K562 (cell line): Measurements from ENCODE around the gene BBS1. TPM values are rescaled to one million over a fixed set of nuclear protein-coding genes. Genes with fewer than 3 reads are reported as not detected.
A peak's percentile ranks its signal among the peaks of the same experiment; 100 is the strongest.

Experiments used
- HDAC1 ChIP-seq, 2 experiments: fragments of 450-650 bp; IDR thresholded peaks; 2 replicates each; pipeline ENCODE4 v1.6.1; 2016 to 2017; ENCODE audit warnings: inconsistent platforms in 1 of 2, mild to moderate bottlenecking in 1 of 2, moderate library complexity in 1 of 2
- ID3 ChIP-seq, 2 experiments: fragments of 250-450 bp in 1 of 2; fragments of 450-650 bp in 1 of 2; sonication (Bioruptor Pico) in 1 of 2; IDR thresholded peaks; 2 replicates each; pipeline versions ENCODE4 v1.6.1 to v1.8.0; 2016 to 2021; ENCODE audit warnings: mild to moderate bottlenecking in 2 of 2, moderate library complexity in 2 of 2, missing compliant biosample characterization in 1 of 2, missing genetic modification characterization in 1 of 2
- KAT7 ChIP-seq: sonication (generic); formaldehyde crosslinking; IDR thresholded peaks from 2 replicates; pipeline ENCODE4 v1.8.0; 2022; ENCODE audit warnings: missing genetic modification reagents, mild to moderate bottlenecking, borderline replicate concordance
- POLR2A ChIP-seq: fragments of 450-650 bp; conservative IDR thresholded peaks from 2 replicates; pipeline ENCODE4 v1.6.1; 2016
- REST ChIP-seq, 2 experiments: fragments of 450-650 bp; formaldehyde crosslinking in 1 of 2; IDR thresholded peaks; 2 replicates each; pipeline versions ENCODE4 v1.4.0 to v1.6.1; 2014 to 2020; ENCODE audit warnings: mild to moderate bottlenecking in 2 of 2, borderline replicate concordance in 1 of 2, low read depth in 1 of 2
- polyA plus RNA-seq, 8 experiments: library from polyadenylated mRNA; depleted of rRNA in 4 of 8; stranded (reverse) in 5 of 8; unstranded in 3 of 8; fragments of >200 nt; fragmentation: Nextera tagmentation in 2 of 8; fragmentation: Illumina TruSeq in 1 of 8; extraction: Ambion mirVana in 2 of 8; extraction: Trizol in 1 of 8; gene quantifications; 2 replicates each; pipeline versions ENCODE4 v1.2.1 to v1.2.3, GENCODE V29; 2011 to 2014; ENCODE audit warnings: inconsistent platforms in 1 of 8, missing spikeins in 1 of 8
- total RNA-seq, 7 experiments: library from RNA; depleted of rRNA in 6 of 7; stranded (reverse); fragments of >200 nt in 6 of 7; fragmentation: Illumina TruSeq in 2 of 7; extraction: Trizol in 2 of 7; gene quantifications; 2 replicates each; pipeline versions ENCODE4 v1.2.1 to v1.2.3, GENCODE V29; 2011 to 2021; ENCODE audit warnings: low replicate concordance in 1 of 7
- TF ChIP-seq, protein P1 (sequence below), 3 experiments: IDR thresholded peaks in 2 of 3; conservative IDR thresholded peaks in 1 of 3; 2 replicates each; pipeline ENCODE4 v1.5.1; 2011 to 2012; ENCODE audit warnings: low read length in 3 of 3, mild to moderate bottlenecking in 3 of 3, control low read depth in 2 of 3, improper control_type of control experiment in 1 of 3, inconsistent platforms in 1 of 3, low read depth in 1 of 3, mixed read lengths in 1 of 3, moderate library complexity in 1 of 3; ENCODE audit not compliant: insufficient read depth in 2 of 3
- TF ChIP-seq, protein P2 (sequence below): sonication (generic); formaldehyde crosslinking; IDR thresholded peaks from 2 replicates; pipeline ENCODE4 v1.8.1; 2023; ENCODE audit warnings: mild to moderate bottlenecking, missing genetic modification reagents
- TF ChIP-seq, protein P3 (sequence below): fragments of 250-450 bp; sonication (Bioruptor Pico); IDR thresholded peaks from 2 replicates; pipeline ENCODE4 v1.8.0; 2021; ENCODE audit warnings: mild to moderate bottlenecking, moderate library complexity

The BBS1 gene
- total and polyA plus RNA-seq, 9 of the 15 experiments (the other 6 are each of a cell fraction or from before 2014, with no cell fraction given), result 9.0 to 19.8 (median 12.1) TPM

DNA sequence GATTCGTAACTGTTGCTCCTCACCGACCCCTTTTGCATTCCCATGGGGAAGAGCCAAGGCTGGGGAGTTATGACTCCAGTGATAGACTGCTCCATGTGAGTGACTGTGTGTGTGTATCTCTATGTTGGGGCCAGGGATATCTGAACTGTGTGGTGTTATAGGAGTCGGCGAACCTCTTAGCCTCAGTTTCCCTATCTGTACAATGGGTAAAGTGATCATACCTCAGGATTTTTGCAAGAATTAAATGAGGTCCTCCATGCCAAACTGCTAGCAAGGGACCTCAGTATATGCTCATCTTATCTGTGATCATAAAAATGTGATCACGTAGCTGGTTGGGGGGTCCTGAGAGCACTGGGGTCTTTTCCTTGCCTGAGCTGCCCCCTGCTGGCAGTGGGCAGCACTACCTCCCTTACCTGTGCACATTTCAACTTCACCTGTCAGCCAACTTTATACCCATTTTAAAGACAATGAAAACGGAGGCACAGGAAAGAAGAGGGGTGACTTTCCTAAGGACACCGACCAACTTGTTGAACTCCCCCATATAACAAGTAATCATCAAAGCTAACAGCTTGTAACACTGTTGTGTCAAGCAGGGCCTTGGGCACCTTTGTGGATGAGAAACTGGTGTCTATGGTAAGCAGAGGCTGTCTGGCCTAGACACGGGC, 31.6 kb upstream of the BBS1 start (continued):
- TF ChIP-seq REST (IDR thresholded peaks at IDR 0.05; ENCODE audit: borderline replicate concordance) (peak; percentile 77), REST (CRISPR knock-in tag; IDR thresholded peaks at IDR 0.05; ENCODE audit: low read depth) (no peak), ID3 (CRISPR knock-in tag; IDR thresholded peaks at IDR 0.05) (no peak), ID3 (tag; IDR thresholded peaks at IDR 0.05) (peak; percentile 47; the same call in 1 of the 2 replicates), KAT7 (no peak), HDAC1 (IDR thresholded peaks at IDR 0.05) (0 out of 4 replicates have a peak, but pooled peaks of 1 of the 2 experiments have one; percentile 53), POLR2A (no peak)
- TF ChIP-seq, protein P1, sequence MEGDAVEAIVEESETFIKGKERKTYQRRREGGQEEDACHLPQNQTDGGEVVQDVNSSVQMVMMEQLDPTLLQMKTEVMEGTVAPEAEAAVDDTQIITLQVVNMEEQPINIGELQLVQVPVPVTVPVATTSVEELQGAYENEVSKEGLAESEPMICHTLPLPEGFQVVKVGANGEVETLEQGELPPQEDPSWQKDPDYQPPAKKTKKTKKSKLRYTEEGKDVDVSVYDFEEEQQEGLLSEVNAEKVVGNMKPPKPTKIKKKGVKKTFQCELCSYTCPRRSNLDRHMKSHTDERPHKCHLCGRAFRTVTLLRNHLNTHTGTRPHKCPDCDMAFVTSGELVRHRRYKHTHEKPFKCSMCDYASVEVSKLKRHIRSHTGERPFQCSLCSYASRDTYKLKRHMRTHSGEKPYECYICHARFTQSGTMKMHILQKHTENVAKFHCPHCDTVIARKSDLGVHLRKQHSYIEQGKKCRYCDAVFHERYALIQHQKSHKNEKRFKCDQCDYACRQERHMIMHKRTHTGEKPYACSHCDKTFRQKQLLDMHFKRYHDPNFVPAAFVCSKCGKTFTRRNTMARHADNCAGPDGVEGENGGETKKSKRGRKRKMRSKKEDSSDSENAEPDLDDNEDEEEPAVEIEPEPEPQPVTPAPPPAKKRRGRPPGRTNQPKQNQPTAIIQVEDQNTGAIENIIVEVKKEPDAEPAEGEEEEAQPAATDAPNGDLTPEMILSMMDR (IDR thresholded peaks at IDR 0.05 in 2 of 3, conservative IDR thresholded peaks at IDR 0.05 in 1 of 3; ENCODE audit: insufficient read depth in 2 of 3, low read depth in 1 of 3, low read length in 3 of 3), result peak; percentile 71 to 95 (median 80)
- TF ChIP-seq, protein P2, sequence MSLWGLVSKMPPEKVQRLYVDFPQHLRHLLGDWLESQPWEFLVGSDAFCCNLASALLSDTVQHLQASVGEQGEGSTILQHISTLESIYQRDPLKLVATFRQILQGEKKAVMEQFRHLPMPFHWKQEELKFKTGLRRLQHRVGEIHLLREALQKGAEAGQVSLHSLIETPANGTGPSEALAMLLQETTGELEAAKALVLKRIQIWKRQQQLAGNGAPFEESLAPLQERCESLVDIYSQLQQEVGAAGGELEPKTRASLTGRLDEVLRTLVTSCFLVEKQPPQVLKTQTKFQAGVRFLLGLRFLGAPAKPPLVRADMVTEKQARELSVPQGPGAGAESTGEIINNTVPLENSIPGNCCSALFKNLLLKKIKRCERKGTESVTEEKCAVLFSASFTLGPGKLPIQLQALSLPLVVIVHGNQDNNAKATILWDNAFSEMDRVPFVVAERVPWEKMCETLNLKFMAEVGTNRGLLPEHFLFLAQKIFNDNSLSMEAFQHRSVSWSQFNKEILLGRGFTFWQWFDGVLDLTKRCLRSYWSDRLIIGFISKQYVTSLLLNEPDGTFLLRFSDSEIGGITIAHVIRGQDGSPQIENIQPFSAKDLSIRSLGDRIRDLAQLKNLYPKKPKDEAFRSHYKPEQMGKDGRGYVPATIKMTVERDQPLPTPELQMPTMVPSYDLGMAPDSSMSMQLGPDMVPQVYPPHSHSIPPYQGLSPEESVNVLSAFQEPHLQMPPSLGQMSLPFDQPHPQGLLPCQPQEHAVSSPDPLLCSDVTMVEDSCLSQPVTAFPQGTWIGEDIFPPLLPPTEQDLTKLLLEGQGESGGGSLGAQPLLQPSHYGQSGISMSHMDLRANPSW (CRISPR knock-in tag), result no peak
- TF ChIP-seq, protein P3, sequence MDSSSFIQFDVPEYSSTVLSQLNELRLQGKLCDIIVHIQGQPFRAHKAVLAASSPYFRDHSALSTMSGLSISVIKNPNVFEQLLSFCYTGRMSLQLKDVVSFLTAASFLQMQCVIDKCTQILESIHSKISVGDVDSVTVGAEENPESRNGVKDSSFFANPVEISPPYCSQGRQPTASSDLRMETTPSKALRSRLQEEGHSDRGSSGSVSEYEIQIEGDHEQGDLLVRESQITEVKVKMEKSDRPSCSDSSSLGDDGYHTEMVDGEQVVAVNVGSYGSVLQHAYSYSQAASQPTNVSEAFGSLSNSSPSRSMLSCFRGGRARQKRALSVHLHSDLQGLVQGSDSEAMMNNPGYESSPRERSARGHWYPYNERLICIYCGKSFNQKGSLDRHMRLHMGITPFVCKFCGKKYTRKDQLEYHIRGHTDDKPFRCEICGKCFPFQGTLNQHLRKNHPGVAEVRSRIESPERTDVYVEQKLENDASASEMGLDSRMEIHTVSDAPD (CRISPR knock-in tag), result no peak
